ENCODE data around the gene TXNRD2.

TXNRD2 gene

DNA sequence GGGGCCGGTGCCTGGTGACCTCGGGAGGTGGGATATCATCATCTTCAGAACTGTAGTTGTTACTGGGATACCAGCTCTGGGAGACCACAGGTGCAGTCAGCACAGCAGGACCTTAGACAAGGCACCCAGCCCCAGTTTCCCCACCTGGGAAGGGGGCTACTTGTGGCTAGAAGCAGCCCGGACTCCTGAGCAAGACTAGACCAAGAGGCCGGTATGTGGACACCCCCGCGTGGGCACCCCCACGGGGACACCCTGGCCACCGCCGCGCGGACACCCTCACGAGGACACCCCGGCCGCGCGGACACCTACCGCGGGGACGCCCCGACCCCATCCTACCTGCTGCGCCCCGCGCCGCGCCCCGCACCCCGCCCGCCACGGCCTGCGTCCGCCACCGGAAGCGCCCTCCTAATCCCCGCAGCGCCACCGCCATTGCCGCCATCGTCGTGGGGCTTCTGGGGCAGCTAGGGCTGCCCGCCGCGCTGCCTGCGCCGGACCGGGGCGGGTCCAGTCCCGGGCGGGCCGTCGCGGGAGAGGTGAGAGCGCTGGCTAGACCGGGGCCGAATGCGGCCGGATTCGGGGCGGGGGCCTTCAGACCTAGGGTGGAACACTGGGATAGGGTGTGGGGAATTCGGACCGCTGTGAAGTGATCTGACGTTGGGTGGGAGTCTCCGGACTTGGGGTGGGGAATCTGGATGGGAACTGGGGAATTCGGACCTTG, at the start of gene TXNRD2, which contains the start of gene COMT:
Gene TXNRD2, minus strand, starts transcription at position 454 of the 718 bp plus-strand sequence. Its CDS starts 15 bp downstream, at position 439.
Gene COMT, plus strand, starts transcription at position 408 of the 718 bp plus-strand sequence. CDS start 20,755 bp downstream, outside the sequence.
- DNase-seq (ENCODE audit: low spot score), result peak; percentile 66

- no peak for DNase-seq (ENCODE audit: low spot score)
These were observed 49.7 kb upstream of the TXNRD2 start for GRCh38 chr22:19991395-19991644.

GRCh38 chr22:19990609-19991394, 49.2 kb upstream of the TXNRD2 start:
- DNase-seq (ENCODE audit: low spot score), result no peak

DNA sequence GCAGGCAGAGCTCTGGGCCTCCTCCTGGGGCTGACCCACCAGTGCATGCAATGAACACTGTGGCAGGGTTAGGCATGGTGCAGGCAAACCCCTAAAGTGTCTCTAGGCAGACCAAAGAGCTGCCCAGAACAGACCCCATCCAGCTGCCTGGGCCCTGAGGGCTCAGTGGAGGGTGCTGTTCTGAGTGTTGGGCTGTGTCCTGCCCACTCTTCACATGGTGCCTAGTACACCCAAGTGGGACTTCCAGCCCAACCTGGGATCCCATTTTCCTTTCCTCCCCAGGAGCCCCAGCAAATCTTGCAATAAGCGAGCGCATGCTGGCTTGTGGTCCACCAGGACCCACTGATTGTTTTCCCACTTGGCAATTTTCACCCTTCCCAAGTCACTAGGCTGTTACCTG, 48.6 kb upstream of the TXNRD2 start:
- no peak for DNase-seq (ENCODE audit: low spot score)

GRCh38 chr22:19989725-19990067, 48.1 kb upstream of the TXNRD2 start:
- DNase-seq (ENCODE audit: low spot score), result no peak

DNA sequence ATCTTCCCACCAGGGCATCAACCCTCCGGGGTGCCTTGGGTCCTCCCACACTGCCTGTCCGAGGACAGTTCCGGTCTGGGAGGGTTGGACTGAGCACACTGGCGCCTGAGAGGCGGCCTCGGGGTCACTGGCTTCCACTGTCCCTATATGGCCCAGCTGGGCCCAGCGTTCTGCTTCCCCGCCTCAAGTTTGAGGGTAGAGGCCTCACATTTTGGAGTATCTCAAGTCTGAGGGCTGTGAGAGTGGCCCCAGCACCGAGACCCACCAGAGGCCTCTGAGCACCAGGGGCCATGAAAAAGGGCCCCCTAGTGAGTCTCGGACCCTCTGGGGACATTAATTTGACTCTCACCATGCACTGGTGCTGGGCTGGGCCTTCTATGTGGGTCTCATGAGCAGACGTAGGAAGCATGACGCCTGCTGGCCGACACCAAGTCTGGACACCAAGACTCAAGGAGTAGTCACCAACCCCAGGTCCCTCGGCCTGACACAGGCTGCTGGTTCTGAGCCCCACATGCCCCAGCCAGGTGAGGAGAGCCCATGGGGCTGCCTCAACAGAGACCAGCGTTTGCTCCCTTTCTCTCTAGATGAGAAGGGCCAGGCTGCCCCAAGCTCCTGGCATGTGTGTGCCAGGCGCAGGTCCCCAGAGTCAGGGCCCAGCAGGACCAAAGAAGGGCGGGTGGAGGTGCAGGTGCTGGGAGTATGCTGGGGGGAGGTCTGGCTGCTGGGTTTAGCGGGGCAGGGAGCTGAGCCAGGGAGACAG, 47.5 kb upstream of the TXNRD2 start:
- no peak for DNase-seq (ENCODE audit: low spot score)

GRCh38 chr22:19988331-19988808, 46.8 kb upstream of the TXNRD2 start:
- no peak for DNase-seq (ENCODE audit: low spot score)

DNA sequence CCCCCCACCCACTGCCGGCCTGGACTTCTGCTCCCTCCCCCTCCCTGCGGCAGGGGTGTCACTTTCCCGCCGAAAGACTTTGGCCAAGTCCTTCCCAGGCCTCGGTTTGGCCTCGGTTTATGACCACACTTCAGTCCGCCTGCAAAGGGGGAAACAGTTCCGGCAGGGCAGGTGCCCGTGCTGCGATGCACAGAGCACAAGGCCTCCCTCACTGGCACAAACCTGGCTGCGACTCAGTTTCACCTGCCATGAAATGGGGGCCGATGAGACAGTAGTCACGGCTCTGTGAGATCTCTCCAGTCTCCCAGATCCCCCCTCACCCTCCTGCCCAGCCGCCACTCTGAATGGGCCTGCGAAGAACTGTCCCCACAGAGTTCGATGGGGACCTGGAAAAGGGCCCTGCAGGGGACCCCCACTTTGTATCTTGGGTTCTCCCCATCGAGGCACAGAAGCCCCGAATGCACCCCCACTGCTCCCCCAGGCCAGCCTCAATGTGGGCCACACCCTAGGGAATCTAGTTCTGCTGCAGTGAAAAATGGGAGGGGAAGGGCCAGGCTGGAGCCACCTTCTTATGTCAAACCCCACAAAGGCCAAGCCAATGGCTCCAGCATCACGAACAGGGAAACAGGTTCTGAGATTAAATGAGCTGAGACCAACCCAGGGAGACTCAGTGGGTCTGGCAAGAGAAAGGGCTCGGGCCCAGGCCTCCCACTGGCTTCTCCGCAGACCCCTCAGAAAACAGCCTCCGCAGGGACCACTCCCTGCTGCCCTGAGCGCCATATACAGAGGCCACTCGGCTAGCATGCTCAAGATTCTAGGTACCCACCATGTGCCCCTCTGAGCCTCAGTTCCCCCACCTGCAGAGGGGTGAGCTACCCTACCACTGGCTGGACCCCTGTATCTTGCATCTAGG, 46.0 kb upstream of the TXNRD2 start:
- DNase-seq (ENCODE audit: low spot score), result no peak

DNA sequence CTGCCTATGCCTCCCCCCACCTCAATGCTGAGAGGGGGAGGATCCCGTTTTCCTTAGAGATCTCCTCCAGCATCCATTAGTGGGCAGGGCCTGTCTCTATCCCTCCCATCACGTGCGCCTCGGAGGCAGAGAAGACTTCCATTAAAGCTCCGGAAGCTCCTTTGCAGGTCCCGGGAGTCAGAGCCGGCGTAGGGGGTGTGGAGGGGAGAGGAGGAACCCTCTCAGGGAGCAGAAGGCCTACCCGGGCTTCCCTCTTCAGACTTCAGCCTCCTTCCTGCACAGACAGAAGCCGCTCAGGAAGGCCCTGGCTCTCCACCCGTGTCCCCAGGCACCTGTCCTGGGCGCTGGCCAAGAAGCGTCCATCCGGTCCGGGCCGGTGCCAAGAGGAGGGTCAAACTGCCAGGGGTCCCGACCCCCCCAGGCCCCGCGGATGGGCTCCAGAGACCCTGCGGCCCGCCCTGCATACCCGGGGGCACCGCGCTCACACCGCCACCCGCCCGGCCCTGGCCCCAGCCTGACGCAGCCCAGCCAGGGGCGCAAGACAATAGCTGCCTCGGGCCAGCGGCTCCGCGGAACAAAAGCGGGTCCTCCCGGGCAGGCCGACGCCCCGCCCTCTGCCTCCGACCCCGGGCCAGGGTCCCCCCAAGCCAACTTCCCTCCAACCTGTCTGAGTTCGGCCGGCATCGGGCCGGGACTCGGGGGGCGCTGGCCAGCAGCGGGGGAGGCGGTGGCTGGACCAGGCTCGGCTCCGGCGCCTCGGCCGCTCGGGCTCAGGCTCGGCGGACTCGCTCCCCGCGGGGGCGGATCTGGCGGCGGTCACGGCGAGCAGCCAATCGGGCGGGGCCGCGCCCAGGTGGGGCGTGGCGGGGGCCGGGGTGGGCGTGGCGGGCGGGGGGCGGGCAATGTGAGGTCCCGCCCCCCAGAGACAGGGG, 45.1 kb upstream of the TXNRD2 start:
- DNase-seq (ENCODE audit: low spot score), result peak; percentile 30

GRCh38 chr22:19986011-19986409, 44.4 kb upstream of the TXNRD2 start:
- no peak for DNase-seq (ENCODE audit: low spot score)

DNA sequence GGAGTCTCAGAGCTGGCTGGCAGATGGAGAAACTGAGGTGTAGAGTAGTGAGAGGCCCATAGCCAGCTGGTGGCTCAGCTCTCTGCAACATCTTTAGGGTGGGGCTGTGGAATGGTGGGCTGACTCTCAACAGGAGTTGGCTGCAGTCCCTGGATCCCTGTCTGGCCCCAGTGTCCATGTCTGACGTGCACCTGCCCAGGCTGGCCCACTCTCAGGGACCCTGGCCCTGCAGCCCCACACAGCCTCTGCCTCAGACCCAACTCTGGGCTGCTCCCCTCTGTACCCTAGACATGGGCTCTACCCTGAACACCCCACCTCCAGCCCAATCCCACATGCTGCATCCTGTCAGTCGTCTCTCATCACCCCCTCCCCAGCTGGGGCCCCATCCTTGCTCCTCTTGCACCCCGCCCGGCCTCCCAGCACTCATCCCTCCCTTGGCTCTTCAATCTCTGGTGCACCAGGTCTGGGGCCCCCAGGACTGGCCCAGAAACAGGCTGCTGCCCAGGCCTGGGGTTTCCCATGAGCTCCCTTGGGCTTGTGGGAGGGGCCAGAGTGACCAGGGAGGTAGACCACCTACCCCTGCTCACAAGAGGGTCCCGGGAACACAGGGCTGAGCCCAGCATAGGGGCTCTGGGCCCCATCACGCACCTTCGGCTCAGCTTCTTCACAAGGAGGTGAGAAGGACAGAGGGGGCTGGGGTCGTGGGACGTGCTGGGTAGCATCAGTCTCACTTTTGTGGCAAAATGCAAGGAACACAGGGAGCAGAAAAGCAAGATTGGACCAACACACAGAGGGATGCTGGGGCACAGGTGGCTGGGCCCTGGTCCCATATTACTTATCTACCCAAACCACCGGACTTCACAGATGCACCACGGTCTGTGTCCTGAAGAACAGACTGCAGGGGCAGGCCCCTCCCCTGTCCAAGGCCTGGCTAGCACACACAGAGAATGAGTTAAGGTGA, 43.5 kb upstream of the TXNRD2 start:
- DNase-seq (ENCODE audit: low spot score), result no peak

DNA sequence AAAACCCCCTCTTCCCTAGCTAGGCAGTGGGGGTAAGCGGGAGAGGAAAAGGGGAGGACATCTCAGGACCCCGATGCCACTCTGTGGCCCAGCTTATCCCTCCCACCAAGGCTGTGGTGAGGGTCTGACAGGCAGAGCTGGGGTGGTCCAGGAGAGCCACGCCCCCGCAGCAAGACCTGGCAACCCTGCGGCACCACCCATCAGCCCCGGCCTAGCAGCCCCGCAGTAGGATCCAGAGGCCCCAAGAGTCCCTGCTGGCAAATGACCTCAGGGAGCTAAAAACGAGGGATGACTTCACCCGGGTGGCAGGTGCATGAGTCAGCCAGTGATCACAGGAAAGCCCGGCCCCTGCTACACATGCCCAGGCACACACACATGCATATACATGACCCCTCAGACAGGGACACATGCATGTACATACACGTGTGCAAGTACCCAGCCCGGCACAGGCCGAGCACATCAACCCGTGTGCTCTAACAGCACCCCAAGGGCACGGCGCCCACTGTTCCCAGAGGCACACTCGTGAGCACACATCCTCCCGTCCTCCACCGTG, 42.7 kb upstream of the TXNRD2 start:
- DNase-seq (ENCODE audit: low spot score), result no peak

- DNase-seq (ENCODE audit: low spot score), result no peak
These were observed 42.1 kb upstream of the TXNRD2 start for GRCh38 chr22:19983741-19984140.

GRCh38 chr22:19982991-19983578, 41.5 kb upstream of the TXNRD2 start:
- no peak for DNase-seq (ENCODE audit: low spot score)

DNA sequence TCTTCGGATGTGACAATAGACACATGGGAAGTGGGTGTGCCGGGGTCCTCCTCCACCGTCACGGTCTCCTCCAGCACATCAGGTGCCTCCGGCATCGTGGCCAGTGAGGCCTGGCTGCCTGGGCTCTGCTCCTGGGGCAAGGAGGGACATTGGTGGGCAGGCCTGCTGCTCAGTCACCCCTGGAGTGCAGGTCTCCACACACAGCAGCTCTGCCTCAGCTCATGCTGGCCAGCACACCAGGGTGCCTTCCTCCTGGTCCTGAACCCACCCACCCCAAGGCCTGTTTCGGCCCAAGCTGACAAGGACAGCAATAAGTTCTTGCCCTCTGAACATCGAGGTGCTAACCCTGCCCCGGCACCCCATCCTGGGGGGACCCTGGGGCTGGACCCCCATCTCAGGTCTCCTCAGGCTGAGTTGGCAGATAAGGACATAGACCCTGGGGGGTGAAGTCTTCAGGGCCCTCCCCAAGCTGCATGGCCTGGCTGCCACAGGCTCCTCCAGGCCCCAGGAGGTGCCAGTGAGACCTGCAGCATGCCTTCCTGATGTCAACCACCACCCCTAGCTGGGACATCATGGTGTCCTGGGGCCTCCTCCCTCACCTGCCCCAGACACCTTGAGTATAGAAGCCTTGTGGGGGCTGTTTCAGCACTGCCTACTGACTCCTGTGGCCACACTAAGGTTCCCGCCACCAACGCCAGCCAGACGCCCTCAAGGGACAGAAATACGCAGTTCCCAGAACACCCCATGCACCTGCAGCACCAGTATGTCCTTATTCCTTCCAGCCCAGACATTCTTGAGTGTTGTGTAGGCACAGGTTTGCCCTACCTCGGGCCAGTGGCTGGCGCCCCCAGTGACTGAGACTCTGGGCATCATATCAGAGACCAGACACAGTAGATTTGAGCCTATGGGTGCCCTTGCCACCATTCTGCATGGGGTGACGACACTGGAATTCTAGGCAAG, 40.6 kb upstream of the TXNRD2 start:
- no peak for DNase-seq (ENCODE audit: low spot score)

DNA sequence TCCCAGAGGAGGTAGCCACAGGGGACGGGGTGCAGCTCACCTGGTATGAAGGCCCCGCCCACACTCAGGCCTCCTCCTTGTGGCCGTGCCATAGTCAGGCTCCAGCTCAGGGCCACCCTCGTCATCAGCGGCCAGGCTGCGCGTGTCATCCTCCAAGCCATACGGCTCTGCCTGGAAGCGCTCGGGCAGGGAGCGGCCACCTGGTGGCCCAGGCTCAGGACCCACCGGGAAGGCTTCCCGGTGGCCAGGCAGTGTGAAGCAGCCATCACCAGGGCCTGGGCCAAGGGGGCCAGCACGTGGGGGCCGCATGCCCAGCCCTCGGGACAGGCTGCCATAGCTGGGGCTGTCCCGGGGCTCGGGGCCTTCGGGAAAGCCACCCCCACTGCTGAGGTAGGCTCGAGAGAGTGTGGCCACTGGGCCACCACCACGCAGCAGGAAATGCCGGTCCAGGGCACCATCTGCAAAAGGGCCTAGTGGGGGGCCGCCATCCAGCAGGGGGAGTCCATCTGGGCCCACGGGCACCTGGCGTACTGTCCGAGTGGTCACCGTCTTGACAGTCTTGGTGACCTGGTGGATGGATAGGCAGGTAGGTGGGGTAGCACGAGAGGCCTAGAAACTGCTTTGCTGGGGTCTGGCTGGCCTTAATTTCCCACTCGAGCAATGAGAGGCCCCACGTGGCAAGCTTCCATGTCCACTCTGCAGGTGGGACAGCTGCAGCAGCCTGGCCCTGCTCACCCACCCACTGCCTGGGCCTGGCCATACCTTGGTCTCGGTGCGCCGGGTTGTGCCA, 39.7 kb upstream of the TXNRD2 start:
- no peak for DNase-seq (ENCODE audit: low spot score)

DNA sequence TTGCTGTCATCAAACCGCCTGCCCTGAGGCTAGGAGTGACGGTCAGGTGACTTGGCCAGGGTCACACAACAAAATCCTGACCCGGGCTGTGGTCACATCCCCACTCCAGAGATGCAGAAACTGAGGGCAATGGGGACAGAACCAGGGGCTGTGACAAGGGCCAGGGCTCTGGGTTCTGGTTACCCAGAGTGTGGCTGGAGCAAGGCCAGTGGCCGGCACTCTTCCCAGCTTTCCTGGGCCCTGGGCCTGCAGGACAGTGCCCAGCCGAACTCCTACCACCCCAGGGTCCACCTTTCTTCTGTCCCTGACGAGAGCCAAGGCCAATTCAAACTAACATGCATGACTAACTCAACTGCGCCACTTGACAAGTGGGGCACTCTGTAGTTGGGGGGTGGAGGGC, 39.1 kb upstream of the TXNRD2 start:
- DNase-seq (ENCODE audit: low spot score), result no peak

All from CD4-positive, alpha-beta T cell treated with Interleukin-2 at 100 ng/mL for 4 hours (primary cell).